HG03045 (cell line): ENCODE results near the gene SDHA.

Source experiments
- ATAC-seq: cut with Tn5 transposase; IDR thresholded peaks from one replicate; pipeline ENCODE4 v1.9.1; 2021; ENCODE audit warnings: mild to moderate bottlenecking, moderate library complexity; ENCODE audit not compliant: unreplicated experiment

SDHA gene

DNA sequence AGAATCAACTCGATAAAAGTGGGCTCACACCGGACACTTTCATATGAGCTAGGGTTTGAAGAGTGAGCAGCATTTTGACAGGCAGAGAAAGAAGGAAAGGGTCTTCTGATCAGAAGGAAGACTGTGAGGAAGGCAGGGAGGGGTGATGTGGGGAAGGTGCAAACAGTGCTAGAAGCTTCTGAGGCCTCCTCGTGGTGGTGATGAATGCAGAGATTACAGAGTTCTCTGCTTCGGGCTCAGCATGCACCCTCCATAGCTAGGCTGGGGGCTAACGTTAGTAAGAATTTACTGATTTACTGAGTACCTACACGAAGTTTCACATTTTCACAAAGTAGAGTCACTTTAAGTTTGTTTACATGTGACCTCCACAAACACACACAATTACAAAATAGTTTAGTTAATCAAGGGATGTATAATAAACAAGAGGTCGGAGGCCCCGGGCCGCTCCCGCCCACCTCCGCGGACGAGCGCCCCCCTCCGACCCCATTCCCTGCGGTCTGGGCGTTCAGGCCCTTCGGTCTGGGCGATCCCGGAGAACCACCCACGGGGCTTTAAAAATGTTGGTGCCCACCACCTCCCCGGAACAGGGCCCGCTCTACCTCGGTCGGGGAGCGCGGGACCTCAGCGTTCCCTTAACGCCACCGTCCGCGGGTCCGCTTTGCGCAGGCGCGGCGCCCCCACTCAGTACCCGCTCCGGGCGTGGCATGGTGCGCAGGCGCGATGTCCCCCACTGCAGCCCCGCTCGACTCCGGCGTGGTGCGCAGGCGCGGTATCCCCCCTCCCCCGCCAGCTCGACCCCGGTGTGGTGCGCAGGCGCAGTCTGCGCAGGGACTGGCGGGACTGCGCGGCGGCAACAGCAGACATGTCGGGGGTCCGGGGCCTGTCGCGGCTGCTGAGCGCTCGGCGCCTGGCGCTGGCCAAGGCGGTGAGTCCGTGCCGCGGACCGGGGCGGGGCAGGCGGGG lies at the start of gene SDHA, which contains the start of gene CCDC127:
Gene SDHA (plus strand): TSS at position 827 of the 963 bp plus-strand sequence. CDS start 36 bp downstream, at position 863.
Gene CCDC127 (minus strand): TSS at position 660 of the 963 bp plus-strand sequence. CDS start 1,304 bp downstream, outside the sequence.
- ATAC-seq = peak; percentile 84

DNA sequence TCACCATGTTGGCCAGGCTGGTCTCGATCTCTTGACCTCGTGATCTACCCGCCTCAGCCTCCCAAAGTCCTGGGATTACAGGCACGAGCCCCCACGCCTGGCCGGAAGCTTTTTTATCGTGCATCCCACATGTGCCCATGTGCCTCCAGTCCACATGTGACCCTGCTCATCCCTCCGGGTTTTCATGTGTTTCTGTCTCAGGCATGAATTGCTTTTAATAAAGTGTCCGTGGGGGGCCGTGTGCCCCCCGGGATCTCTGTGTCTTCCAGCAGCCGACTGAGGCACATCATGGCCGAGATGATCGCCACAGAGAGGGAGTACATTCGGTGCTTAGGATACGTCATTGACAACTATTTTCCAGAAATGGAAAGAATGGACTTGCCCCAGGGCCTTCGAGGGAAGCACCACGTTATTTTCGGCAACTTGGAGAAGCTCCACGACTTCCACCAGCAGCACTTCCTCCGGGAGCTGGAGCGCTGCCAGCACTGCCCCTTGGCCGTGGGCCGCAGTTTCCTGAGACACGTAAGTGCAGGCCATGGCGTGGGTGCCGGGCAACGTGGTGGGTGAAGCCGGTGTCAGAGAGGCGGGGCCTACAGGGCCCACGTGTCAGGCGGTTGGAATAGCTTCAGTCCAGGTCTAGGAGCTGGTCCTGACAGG lies 48.9 kb upstream of the SDHA start:
- no peak for ATAC-seq

DNA sequence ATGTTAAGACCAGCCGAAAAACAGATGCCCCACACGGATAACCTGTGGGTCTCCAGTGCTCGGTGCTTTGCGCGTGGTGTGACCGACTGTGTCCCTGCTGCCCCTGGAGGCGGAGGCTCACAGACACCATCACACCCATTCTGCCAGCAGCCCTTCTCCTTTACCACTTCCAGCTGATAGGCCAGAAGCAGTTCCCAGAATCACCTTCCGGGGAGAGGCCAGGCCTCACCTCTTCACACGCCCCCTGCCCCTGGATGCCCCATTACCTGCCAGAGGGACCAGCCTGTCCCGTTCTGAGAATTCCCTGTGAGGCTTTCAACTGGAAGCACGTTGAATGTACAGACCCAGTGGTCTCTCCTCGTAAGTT lies 48.4 kb upstream of the SDHA start:
- ATAC-seq = no peak

DNA sequence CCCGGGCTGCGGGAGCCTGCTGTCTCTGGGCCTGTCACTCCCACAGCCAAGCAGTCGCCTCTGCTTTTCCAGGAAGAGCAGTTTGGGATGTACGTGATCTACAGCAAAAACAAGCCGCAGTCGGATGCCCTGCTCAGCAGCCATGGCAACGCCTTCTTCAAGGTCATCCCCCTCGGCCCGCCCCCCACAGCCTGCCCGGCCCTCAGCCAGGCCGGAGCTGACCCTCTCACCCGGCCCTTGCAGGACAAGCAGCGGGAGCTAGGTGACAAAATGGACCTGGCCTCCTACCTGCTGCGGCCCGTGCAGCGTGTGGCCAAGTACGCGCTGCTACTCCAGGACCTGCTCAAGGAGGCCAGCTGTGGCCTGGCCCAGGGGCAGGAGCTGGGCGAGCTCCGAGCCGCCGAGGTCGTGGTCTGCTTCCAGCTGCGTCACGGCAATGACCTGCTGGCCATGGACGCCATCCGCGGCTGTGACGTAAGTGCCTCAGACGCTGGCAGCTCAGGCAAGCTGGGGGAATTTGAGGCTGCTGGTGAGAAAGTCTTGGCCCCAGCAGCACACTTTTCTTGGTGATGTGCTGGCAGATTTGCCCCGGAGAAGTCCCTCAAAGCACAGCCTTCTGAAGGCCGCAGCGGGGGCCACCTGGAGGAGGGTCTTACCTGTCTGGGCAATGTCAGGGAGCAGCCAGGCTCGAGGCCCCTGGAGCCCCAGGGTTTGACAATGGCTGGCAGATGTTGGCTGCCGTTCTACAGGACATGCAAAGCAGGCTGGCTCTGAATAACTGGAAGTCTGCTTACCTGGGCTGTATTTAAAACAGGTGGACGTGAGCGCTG lies 46.9 kb upstream of the SDHA start:
- ATAC-seq = no peak

DNA sequence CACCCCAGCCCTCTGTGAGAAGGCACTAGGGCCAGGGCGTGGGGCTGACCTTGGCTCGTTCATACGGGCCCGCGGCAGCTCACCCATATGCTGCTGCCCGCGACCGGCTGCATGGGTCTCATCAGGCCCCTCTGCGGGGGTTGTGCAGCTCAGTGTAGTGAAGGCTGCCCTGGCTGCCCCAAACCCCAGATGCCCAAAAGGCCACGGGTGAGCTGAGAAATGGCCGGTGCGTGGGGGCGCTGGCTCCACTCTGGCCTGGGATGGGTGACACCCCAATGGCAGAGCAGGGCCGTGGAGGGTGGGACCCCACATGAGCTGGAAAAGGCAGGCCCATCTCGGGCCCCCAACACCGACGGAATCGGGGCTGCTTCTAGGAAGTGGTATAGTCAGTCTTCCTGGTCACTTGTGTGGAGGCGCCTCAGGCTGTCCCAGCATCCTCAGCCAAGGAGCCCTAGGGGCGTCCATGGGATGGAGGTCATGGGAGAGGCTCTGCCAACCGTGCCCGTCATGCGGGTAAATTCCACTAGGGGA lies 46.3 kb upstream of the SDHA start:
- no peak for ATAC-seq

DNA sequence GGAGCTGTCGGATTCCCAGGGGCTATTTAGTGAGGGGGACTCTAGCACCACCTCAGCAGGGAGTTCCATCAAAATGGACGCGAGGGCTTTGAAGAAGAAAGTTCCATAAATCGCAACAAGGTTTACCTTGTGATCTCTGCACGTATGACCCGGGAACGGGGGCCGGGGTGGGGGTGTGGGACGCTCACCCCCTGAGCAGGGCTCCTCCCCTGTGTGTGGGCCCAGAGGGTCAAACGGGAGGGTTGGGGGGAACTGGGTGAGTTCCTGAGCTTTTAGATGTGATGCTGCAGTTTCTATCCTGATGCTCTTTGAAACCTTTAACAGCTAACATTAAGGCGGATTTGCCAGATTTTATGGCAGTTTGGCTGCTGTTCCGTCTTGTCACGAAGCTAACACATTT lies 45.7 kb upstream of the SDHA start:
- no peak for ATAC-seq

DNA sequence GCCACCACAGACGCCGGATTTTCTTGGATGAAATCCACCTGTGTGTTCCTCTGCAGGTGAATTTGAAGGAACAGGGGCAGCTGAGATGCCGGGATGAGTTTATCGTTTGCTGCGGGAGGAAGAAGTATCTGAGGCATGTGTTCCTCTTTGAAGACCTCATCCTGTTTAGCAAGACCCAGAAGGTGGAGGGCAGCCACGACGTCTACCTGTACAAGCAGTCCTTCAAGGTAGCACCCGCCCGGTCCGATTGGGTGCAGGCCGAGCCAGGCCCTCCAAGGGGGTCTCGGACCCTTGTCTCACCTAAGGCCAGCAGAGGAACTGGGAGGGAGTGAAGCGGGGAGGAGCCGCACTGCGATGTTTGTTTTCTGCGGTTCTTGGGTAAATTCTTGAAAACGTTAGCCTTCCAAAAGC lies 45.3 kb upstream of the SDHA start:
- no peak for ATAC-seq

DNA sequence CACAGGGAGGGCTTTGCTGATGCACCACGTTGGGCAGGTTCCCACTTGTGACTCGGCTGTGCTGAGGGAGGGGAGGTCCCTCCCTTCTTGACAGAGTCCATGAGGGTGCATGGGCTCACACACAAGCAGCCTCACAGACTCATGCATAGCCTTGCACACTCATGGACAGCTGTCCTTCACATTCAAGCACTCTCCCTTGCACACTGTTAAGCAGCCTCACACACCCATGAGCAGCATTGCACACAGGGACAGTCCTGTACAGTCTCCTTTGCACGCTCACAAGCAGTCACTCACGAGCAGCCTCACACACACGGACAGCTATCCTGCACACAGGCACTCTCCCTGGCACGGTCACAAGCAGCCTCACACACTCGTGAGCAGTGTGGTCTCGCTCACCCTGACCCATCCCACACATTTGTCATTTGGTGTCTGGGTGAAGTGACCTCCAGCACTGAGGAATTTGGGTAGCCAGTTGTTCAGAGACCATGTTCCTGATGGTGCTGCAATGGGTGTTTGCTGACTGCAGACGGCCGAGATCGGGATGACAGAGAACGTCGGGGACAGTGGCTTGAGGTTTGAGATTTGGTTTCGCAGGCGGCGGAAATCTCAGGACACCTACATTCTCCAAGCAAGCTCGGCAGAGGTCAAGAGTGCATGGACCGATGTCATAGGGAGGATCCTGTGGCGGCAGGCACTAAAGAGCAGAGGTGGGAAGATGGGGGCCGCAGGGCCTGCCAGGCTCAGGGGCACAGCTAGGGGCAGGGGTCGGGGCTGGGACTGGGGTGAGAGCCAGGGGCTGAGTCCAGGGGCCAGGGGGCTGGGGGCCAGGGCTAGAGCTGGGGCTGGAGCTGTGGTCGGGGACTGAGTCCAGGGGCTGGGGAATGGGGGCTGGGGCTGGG lies 44.5 kb upstream of the SDHA start:
- no peak for ATAC-seq

DNA sequence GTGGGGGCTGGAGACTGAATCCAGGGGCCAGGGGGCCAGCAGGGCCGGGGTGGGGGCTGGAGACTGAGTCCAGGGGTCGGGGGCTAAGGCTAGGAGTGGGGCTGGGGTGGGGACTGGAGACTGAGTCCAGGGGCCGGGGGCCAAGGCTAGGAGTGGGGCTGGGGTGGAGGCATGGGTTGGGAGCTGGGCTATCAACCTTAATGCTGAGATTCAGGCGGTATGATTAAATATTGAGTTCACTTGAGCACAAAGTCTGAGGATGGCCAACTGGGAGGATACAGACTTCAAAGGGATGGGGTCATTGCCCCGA lies 43.9 kb upstream of the SDHA start:
- ATAC-seq = no peak

DNA sequence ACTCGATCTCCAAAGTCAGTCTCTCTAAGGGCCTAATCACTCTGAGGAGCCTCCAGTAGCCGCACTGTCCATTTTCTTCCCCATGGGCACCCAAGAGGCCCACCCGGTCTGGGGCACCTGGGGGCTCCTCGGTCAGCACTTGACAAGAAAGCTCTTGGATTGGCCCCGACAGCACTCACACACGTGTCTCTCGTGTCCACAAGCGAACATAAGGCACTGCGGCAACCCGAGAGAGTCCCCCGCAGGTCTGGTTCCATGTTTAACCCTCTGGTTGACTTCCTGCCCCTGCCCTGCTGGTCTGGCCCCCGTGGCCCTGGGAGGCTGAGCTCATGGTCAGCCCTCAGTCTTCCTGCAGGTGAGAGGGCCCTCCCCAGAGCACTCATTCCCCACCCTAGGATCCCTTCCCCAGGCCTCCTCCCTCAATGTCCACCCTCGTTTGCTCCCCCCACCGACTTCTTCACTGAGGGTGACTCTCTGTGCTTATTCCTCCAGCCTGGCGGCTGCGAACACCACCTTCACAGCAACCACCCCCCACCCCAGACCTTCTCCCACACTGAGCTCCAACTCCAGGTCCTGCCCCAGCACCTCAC lies 43.1 kb upstream of the SDHA start:
- ATAC-seq = no peak

DNA sequence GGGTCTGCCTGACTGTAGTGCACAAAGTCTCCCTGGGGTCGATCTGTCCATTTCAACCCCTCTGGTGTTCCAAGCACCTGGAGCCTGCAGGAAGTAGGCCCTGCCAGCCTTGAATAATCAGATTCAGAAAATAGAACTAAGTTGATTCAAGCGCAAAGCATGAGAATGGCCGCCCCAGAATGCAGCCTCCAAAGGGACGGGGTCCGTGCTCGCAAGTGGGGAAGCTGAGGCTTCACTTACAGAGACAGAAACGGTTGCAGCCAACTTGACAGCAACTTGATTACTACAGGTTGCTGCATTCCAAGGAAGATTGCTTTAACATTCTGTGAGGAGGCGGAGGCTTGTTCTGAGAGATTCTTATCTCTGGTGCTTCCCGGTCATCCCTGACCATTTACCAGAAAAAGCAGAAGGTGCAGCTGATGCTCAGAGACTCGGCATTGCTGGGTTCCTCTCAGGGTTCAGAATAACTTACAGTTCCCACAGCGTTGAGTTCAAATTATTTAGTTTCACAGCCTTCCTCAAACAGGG lies 41.8 kb upstream of the SDHA start:
- ATAC-seq = no peak

DNA sequence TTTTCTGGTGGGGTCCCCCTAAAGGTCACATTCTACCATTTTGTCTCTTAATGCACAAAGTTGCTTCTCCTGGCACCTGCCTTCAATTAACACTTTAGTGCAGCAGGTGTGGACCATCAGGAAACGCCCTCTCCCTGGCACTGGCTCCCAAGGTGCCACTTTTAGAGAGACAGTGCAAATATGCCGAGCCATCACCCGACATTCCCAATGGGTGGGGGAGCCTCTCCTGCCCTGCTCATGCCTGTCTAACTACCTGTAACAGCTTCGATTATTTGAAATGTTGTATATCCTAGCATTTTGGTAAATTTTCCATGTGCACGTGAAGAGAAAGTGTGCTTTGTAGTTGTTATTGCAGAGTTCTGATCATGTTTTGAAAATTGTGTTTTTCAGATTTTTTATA lies 40.0 kb upstream of the SDHA start:
- no peak for ATAC-seq

DNA sequence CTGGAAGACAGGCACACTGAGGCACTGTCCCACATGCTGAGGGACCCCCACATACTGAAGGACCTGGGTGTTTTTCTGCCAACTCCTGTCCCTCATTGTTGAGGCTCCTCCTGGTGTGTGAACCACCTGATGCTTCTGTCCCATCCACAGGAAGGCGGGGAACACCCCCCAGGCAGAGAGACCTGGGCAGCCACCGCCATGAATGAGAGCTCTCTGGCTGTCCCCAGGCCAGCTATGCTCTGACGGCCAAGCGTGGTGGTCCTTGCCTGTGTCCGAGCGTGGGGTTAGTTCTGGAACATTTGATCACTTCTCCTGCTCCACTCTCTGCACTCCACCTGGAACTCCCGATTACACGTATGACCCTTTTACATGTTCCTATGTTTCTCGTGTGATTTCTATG lies 38.7 kb upstream of the SDHA start:
- no peak for ATAC-seq

DNA sequence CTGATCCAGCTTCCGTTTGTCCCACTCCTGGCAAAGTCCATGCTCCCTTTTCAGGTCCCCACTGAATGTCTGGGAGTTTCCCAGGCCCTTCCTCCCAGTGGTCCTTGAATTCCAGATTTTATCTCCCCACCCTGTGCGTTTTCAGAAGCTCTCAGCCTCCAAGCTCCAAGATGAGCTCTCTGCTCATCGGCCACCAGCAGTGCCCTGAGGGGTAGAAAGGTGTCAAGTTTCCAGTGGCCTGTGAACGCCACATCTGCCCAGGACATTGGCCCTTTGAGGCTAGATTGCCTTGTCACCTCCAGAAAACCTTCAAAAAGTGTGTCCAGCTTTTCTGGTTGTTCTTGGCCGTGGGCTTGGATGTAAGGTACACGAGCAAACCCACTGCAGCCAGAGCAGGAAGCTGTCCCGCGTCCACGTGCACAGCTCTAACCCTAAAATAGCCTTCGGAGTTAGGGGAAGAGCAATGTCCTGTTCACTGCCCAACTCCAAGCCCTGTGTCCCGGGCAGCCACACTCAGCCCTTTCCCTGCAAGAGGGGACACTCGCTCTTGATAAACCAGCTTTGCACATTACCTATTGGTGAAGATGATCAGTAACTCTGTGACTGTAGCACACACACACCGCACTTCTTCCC lies 37.7 kb upstream of the SDHA start:
- no peak for ATAC-seq

DNA sequence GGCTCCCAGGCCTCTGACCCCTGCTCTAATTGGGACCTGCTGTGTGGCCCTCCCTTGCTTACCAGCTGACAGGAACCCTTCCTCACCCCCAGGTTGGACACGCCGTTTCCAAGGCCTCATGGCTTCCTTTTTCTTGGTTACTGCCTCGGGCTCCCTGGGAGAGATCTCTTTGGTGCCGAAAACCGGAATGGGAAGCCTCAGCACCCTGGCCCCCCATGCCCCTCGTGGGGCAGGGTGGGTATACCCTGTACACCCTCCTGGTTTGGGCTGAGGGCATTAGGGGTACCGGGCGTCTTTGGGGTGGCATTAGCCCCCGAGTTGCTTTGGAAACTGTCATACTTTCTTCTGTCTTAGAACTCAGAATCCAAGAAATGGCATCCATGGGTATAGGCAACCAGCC lies 37.0 kb upstream of the SDHA start:
- ATAC-seq = no peak

DNA sequence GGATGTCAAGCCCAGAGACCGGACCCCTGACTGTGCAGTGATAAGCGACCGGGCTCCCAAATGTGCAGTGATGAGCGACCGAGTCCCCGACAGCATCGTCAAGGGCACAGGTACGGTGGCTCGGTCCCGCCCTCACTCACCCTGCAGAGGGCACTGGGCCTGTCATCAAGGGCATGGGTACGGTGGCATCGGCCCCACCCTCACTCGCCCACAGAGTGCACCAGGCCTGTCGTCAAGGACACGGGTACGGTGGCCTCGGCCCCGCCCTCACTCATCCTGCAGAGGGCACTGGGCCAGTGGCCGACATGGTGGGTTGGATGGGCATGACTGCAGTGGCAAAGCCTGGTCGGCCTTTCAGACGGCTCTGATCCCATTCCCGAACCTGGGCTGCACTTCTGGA lies 36.6 kb upstream of the SDHA start:
- ATAC-seq = no peak

DNA sequence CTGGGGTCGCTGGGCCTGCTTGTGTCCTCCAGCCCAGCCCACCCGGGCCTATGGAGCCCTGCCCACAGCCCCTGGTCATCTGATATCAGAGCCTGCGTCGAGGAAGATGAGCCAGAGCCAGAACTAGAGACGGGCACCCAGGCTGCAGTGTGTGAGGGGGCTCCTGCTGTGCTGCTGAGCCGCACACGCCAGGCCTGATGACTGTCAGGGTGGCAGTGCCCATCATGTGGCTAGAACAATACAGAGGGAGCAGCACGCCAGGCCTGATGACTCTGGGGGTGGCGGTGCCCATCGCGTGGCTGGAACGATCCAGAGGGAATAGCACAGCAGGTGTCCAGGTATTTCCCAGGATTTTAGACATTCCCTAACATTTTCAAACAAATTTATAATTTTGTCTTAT lies 36.0 kb upstream of the SDHA start:
- ATAC-seq = no peak

DNA sequence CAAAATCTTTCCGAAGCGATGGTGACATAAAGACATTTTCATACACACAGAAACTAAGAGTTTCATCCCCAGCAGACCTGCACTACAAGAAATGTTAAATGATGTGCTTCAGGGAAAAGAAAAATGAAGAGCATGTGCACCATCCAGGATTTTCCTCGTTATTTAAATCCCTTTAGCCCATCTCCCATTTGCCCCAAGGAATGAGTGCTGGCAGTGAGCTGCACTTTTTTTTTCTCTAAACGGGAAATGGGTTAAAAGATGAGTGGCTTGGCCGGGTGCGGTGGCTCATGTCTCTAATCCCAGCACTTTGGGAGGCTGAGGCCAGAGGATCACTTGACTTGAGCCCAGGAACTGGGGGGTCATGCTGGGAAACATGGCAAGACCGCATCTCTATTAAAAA lies 33.6 kb upstream of the SDHA start:
- no peak for ATAC-seq
